Activated CD4-positive, alpha-beta memory T cell treated with anti-CD3 and anti-CD28 coated beads for 36 hours (primary cell): ENCODE results near the gene ALAS1. TPM values are rescaled to one million over a fixed set of nuclear protein-coding genes. Genes with fewer than 3 reads are reported as not detected.

Source experiments
- CTCF ChIA-PET: fragments of 350-600 bp; sonication (Branson Sonifier 250); formaldehyde crosslinking; loops from one replicate; lab custom pipeline; 2021; ENCODE audit warnings: antibody characterized with exemption, inconsistent platforms; lab: Charles Lee
- POLR2A ChIA-PET: fragments of 350-600 bp; sonication (Branson Sonifier 250); formaldehyde crosslinking; loops from one replicate; lab custom pipeline; 2021; ENCODE audit warnings: antibody characterized with exemption; lab: Charles Lee
- DNase-seq: peaks from one replicate; pipeline ENCODE4 v3.0.0-alpha.2; 2020
- H3K27ac Mint-ChIP-seq: one replicate; pipeline ENCODE4 v1.8.0; 2021; ENCODE audit warnings: mixed read lengths
- H3K27me3 Mint-ChIP-seq: one replicate; pipeline ENCODE4 v1.8.0; 2021; ENCODE audit warnings: mixed read lengths
- H3K36me3 Mint-ChIP-seq: one replicate; pipeline ENCODE4 v1.8.0; 2021; ENCODE audit warnings: mixed read lengths
- H3K4me1 Mint-ChIP-seq: one replicate; pipeline ENCODE4 v1.8.0; 2021; ENCODE audit warnings: low read depth, mixed read lengths
- H3K4me3 Mint-ChIP-seq: one replicate; pipeline ENCODE4 v1.8.0; 2021; ENCODE audit warnings: mild to moderate bottlenecking, mixed read lengths
- H3K9me3 Mint-ChIP-seq: one replicate; pipeline ENCODE4 v1.8.0; 2021; ENCODE audit warnings: mixed read lengths
- intact Hi-C: fragments of 100-400 bp; cut with micrococcal nuclease; formaldehyde crosslinking; loops from one replicate; pipeline ENCODE4 v1.15.1; 2023
- total RNA-seq, 2 experiments: library from RNA; stranded (reverse); gene quantifications; one replicate each; pipeline ENCODE4 v1.2.3, GENCODE V29; 2021

ALAS1 gene
- total RNA-seq, 2 experiments from 2014 or later = 64.4 to 64.5 TPM

- H3K4me1 Mint-ChIP-seq = peaks cover 72% of the 10 kb centered on the region
- no peak for DNase-seq
- CTCF ChIA-PET = interaction anchor here (1.5 to 12.4 kb wide), 7 partner anchors 9 to 223 kb away, joined by 4 to 271 read pairs (median 50); partner anchors contain the start of genes TWF2 and WDR82
- H3K4me3 Mint-ChIP-seq = peak overlapping the region; percentile 8
- peak overlapping the region; percentile 9 for H3K27ac Mint-ChIP-seq
- no peaks in the 10 kb centered on the region for H3K9me3 Mint-ChIP-seq
- intact Hi-C loops = loop anchor here (5.0 kb wide), 1 partner anchor 224 kb away; the partner anchor contains the start of gene SEMA3G
- H3K27me3 Mint-ChIP-seq = no peaks in the 10 kb centered on the region
- POLR2A ChIA-PET = interaction anchor here (0.6 to 0.9 kb wide), 2 partner anchors 54 to 724 kb away, joined by 4 to 5 read pairs; partner anchors contain the start of gene WDR82
- no peaks in the 10 kb centered on the region for H3K36me3 Mint-ChIP-seq
Measured at GRCh38 chr3:52223449-52224408, 25.8 kb downstream of the ALAS1 start.

GRCh38 chr3:52225452-52226228 lies 27.7 kb downstream of the ALAS1 start, which contains the start of gene TLR9:
TSS of gene TLR9 (minus strand) at chr3:52225645. CDS start at chr3:52225529, 116 bp downstream.
- Mint-ChIP-seq H3K4me1 (peaks cover 56% of the 10 kb centered on the region), H3K9me3 (no peaks in the 10 kb centered on the region), H3K36me3 (peaks cover 12% of the 10 kb centered on the region), H3K4me3 (peak within 1 kb of the TSS; percentile 30), H3K27me3 (no peaks in the 10 kb centered on the region), H3K27ac (peak within 1 kb of the TSS; percentile 38)
- POLR2A ChIA-PET = interaction anchor here (0.7 to 1.2 kb wide), 5 partner anchors 9 to 114 kb away, joined by 3 to 5 read pairs (median 3); no protein-coding TSS in a partner anchor
- DNase-seq = peak; percentile 59
- intact Hi-C loops = no loop called here
- CTCF ChIA-PET = interaction anchor here (0.6 to 12.4 kb wide), 8 partner anchors 8 to 284 kb away, joined by 3 to 271 read pairs (median 4); partner anchors contain the start of genes RRP9 and WDR82

GRCh38 chr3:52226229-52226817 lies 28.4 kb downstream of the ALAS1 start:
- ChIA-PET POLR2A (interaction anchor here (0.8 to 0.9 kb wide), 2 partner anchors 9 to 15 kb away, joined by 3 read pairs; no protein-coding TSS in a partner anchor), CTCF (interaction anchor here (0.8 to 12.4 kb wide), 8 partner anchors 8 to 114 kb away, joined by 3 to 271 read pairs (median 4); partner anchors contain the start of gene WDR82)
- H3K4me3 Mint-ChIP-seq = peak overlapping the region; percentile 30
- H3K27me3 Mint-ChIP-seq = no peaks in the 10 kb centered on the region
- peaks cover 53% of the 10 kb centered on the region for H3K4me1 Mint-ChIP-seq
- peaks cover 16% of the 10 kb centered on the region for H3K36me3 Mint-ChIP-seq
- intact Hi-C loops = no loop called here
- DNase-seq = peak; percentile 11
- H3K27ac Mint-ChIP-seq = peak overlapping the region; percentile 38
- no peaks in the 10 kb centered on the region for H3K9me3 Mint-ChIP-seq

GRCh38 chr3:52227117-52227516 lies 29.2 kb downstream of the ALAS1 start:
- Mint-ChIP-seq H3K27me3 (no peaks in the 10 kb centered on the region), H3K9me3 (no peaks in the 10 kb centered on the region), H3K27ac (peak overlapping the region; percentile 38), H3K36me3 (peaks cover 22% of the 10 kb centered on the region), H3K4me1 (peaks cover 53% of the 10 kb centered on the region), H3K4me3 (no peak overlapping the region)
- intact Hi-C loops = no loop called here
- POLR2A ChIA-PET = interaction anchor here (0.8 to 1.1 kb wide), 2 partner anchors 19 to 112 kb away, joined by 3 read pairs; no protein-coding TSS in a partner anchor
- peak; percentile 30 for DNase-seq
- CTCF ChIA-PET = interaction anchor here (0.9 to 12.4 kb wide), 4 partner anchors 11 to 113 kb away, joined by 3 to 271 read pairs (median 4); no protein-coding TSS in a partner anchor

GRCh38 chr3:52227766-52228165 lies 29.8 kb downstream of the ALAS1 start:
- Mint-ChIP-seq H3K27me3 (no peaks in the 10 kb centered on the region), H3K4me3 (no peak overlapping the region), H3K27ac (peak overlapping the region; percentile 6), H3K4me1 (peaks cover 51% of the 10 kb centered on the region), H3K9me3 (no peaks in the 10 kb centered on the region), H3K36me3 (peaks cover 25% of the 10 kb centered on the region)
- no peak for DNase-seq
- intact Hi-C loops = no loop called here
- ChIA-PET POLR2A (interaction anchor here (0.8 to 1.1 kb wide), 2 partner anchors 19 to 112 kb away, joined by 3 read pairs; no protein-coding TSS in a partner anchor), CTCF (interaction anchor here (1.6 to 12.4 kb wide), 2 partner anchors 61 to 112 kb away, joined by 5 to 271 read pairs; no protein-coding TSS in a partner anchor)

- H3K27me3 Mint-ChIP-seq = no peaks in the 10 kb centered on the region
- H3K36me3 Mint-ChIP-seq = peaks cover 26% of the 10 kb centered on the region
- POLR2A ChIA-PET = interaction anchor here (0.5 kb wide), 1 partner anchor 11 kb away, joined by 3 read pairs; the partner anchor contains the start of gene TWF2
- no peak for DNase-seq
- CTCF ChIA-PET = interaction anchor here (1.9 to 8.8 kb wide), 2 partner anchors 8 to 111 kb away, joined by 10 to 136 read pairs; no protein-coding TSS in a partner anchor
- intact Hi-C loops = no loop called here
- H3K4me1 Mint-ChIP-seq = peaks cover 46% of the 10 kb centered on the region
- H3K9me3 Mint-ChIP-seq = no peaks in the 10 kb centered on the region
- H3K27ac Mint-ChIP-seq = no peak overlapping the region
- no peak overlapping the region for H3K4me3 Mint-ChIP-seq
Measured at GRCh38 chr3:52228266-52228665, 30.3 kb downstream of the ALAS1 start.

- Mint-ChIP-seq H3K4me3 (no peak overlapping the region), H3K27ac (no peak overlapping the region), H3K36me3 (peaks cover 29% of the 10 kb centered on the region), H3K9me3 (no peaks in the 10 kb centered on the region), H3K27me3 (no peaks in the 10 kb centered on the region), H3K4me1 (peaks cover 42% of the 10 kb centered on the region)
- no peak for DNase-seq
- intact Hi-C loops = no loop called here
- POLR2A ChIA-PET = interaction anchor here (0.5 kb wide), 1 partner anchor 10 kb away, joined by 3 read pairs; the partner anchor contains the start of gene TWF2
- CTCF ChIA-PET = interaction anchor here (1.0 to 8.8 kb wide), 3 partner anchors 9 to 110 kb away, joined by 5 to 136 read pairs (median 10); partner anchors contain the start of gene WDR82
Measured at GRCh38 chr3:52228751-52229291, 30.9 kb downstream of the ALAS1 start.

- CTCF ChIA-PET = interaction anchor here (1.0 to 8.8 kb wide), 3 partner anchors 9 to 110 kb away, joined by 5 to 136 read pairs (median 10); partner anchors contain the start of gene WDR82
- H3K27me3 Mint-ChIP-seq = no peaks in the 10 kb centered on the region
- H3K4me3 Mint-ChIP-seq = no peak overlapping the region
- DNase-seq = no peak
- H3K4me1 Mint-ChIP-seq = peaks cover 41% of the 10 kb centered on the region
- no peak overlapping the region for H3K27ac Mint-ChIP-seq
- intact Hi-C loops = no loop called here
- POLR2A ChIA-PET = no interaction called here
- no peaks in the 10 kb centered on the region for H3K9me3 Mint-ChIP-seq
- H3K36me3 Mint-ChIP-seq = peaks cover 33% of the 10 kb centered on the region
Measured at GRCh38 chr3:52229656-52230055, 31.7 kb downstream of the ALAS1 start.

- peaks cover 33% of the 10 kb centered on the region for H3K36me3 Mint-ChIP-seq
- DNase-seq = no peak
- H3K4me1 Mint-ChIP-seq = peaks cover 37% of the 10 kb centered on the region
- peak overlapping the region; percentile 49 for H3K27ac Mint-ChIP-seq
- CTCF ChIA-PET = interaction anchor here (0.9 to 8.8 kb wide), 12 partner anchors 10 to 218 kb away, joined by 4 to 136 read pairs (median 12); partner anchors contain the start of genes GLYCTK, PPM1M and WDR82
- intact Hi-C loops = no loop called here
- no peaks in the 10 kb centered on the region for H3K27me3 Mint-ChIP-seq
- POLR2A ChIA-PET = interaction anchor here (1.2 to 2.0 kb wide), 2 partner anchors 10 to 53 kb away, joined by 4 to 7 read pairs; no protein-coding TSS in a partner anchor
- no peak overlapping the region for H3K4me3 Mint-ChIP-seq
- H3K9me3 Mint-ChIP-seq = no peaks in the 10 kb centered on the region
Measured at GRCh38 chr3:52230461-52230860, 32.5 kb downstream of the ALAS1 start.

- Mint-ChIP-seq H3K4me3 (no peak overlapping the region), H3K4me1 (peaks cover 37% of the 10 kb centered on the region), H3K27me3 (no peaks in the 10 kb centered on the region), H3K36me3 (peaks cover 35% of the 10 kb centered on the region), H3K9me3 (no peaks in the 10 kb centered on the region), H3K27ac (peak overlapping the region; percentile 49)
- CTCF ChIA-PET = interaction anchor here (0.7 to 8.8 kb wide), 27 partner anchors 10 to 217 kb away, joined by 3 to 136 read pairs (median 7); partner anchors contain the start of genes GLYCTK, PPM1M and WDR82
- no peak for DNase-seq
- POLR2A ChIA-PET = interaction anchor here (1.2 to 2.6 kb wide), 6 partner anchors 9 to 53 kb away, joined by 3 to 16 read pairs (median 5); partner anchors contain the start of gene WDR82
- intact Hi-C loops = loop anchor here (1.0 kb wide), 1 partner anchor 108 kb away; no protein-coding TSS in a partner anchor
Measured at GRCh38 chr3:52230889-52231499, 33.0 kb downstream of the ALAS1 start.
